IPS-NIHi7 (cell line): ENCODE results near the gene COLEC11.

Experiments used
- DNase-seq: peaks from one replicate; pipeline ENCODE4 v3.0.0; 2012; ENCODE audit warnings: mixed read lengths; ENCODE audit errors: extremely low spot score

The COLEC11 gene

DNA sequence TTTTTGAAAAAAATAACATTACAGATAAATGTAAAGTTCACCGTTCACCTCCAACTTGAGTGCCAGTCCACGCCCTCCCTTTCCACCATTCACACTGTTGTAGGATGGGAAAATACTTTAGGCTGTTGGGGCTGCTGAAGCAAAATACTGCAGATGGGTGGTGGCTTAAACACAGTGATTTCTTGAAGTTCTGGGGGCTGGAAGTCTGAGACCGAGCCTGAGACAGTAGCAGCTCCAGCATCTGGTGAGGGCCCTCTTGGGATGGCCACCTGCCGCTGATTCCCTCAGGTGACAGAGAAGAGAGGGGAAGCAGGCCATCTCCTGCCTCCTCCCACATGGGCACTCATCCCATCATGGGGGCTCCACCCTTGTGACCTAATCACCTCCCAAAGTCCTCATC is 80.8 kb downstream of the COLEC11 start:
- DNase-seq: no peak

DNA sequence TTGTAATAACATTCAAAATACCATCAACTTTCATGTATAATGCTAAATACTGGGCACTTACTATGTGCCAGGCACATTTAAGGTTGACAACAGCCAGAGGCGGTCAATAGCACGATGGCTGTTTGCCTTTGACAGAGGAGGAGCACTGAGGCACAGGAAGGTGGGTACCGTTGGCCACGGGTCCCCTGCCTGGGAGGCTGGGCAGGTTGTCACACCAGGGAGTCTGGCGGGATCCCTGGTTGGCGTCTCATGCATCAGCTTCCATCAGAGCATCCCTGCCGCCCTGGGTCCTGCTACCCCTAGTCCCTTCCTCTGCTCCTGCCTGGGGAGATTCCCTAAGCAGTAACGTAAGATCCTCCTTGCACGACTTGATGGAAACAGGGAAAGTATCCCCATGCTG is 82.5 kb downstream of the COLEC11 start:
- DNase-seq: no peak

DNA sequence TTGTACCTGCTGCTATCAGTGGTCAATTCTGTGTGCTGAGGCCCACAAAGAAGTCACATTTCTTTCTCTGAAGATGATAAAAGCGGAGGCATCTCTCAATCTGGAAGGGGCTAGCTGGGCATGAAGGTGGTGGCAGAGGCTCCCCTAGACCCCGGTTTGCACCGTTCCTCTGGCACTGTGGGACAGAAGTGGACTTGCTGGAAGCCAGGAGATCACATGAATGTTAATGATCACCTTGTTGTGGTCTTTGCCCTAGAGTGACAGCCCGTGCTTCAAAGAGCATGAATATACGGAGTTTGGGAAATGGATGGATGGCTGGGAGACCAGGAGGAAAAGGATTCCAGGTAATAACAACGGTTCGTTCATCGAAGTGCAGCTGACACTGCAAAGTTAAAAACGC is 83.3 kb downstream of the COLEC11 start:
- no peak for DNase-seq

DNA sequence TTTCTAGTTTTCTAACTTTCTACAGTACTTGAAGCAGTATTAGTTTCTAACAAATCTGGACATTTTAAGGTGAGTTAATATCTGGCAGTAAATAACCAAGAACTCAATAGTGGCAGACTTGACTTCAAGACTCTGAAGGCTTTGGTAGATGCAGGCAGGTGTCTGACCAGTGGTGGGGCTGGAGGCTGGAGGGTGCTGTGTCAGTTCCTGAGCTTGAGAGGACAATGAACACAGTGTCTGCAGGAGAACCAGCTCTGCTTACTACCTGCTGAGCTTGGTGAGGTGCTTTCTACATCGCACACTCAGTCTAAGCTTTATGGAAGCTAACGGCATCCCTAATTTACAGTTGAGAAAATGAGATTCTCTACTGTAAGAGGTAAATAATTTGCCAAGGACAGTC is 84.3 kb downstream of the COLEC11 start:
- no peak for DNase-seq

DNA sequence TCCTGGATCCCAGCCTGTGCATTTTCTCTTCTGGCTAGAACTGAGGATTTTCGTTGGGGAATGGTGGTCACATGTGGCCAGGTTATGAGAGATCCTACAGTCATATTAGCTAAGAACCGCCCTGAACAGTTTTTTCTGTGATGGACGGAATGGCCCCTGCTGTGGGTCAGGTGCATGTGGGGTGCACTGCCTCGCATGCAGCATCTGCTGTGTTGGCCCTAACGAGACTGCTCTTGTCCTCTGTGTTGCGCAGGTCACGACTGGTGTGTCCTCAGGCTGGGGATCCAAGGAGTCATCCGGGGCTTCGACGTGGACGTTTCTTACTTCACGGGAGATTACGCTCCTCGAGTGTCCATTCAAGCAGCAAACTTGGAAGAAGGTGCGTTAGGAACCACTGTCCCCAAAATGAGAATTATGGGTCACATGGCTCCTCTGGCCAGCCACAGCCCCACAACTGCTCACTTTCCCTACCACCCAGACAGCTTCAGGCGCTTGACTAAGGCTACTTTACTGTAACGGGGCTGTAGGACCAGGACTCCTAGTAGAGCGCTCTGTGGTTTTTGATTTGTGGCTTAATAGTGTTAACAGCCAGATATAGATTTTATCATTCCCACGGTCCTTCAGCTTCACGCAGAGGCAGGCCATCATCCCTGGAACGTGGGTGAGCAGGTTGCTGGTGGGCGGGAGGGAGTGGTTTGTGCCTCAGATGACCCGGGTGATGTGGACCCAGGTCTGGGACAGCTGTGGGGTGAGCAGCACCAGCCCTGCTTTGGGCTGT is 84.9 kb downstream of the COLEC11 start:
- no peak for DNase-seq

DNA sequence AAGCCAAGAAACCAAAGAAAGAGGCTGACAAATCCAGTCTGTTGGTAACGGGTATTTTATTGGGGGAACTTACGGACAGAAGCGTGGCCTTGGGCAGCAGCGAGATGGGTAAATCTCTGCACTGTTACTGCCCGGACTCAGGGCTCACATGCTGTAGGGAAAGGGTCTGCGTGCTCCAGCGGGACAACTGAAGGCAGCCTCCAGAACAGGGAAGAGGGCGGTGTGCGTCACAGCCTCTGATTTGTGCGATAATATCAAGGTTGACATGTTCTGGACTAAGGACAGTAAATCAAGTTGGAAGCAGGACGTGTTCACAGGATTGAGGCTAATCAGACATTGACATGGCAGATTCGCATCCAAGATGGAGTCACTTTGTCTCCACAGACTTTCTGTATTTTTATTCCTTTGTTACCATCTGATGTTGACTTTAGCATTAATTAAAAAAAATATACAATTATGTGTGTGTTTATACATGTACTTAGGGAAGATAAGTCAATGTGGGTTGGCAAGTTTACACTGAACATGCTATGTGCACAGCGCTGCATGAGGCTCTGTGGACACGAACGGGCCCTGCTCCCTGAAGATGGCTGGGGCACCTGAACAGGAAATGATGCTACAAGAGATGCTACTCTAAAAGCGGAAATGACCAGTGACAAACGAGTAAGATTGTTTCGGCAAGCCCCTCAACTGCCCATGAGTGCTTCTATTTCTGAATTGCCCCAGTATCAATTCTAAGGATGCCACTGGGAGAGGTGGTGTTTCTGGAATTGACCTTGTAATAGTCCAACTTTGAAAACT is 85.8 kb downstream of the COLEC11 start:
- DNase-seq: no peak

DNA sequence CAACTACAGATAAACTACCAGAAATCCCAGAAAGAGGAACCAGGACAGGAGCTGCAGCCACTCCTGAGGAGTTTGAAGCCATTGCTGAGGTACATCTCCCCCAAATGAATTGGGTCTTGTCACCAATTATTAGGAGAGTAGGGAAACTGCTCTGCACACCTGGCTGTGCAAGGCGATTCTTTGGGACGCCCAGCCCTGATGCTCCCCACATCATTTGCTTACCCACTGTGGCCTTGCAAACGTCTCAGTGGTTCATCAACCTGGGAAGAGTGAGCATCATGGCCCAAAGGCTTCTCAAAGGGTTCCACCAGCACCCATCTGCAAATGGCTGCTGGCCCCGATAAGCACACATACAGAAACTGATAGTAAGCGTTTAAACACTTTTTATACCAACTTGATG is 86.7 kb downstream of the COLEC11 start:
- no peak for DNase-seq

DNA sequence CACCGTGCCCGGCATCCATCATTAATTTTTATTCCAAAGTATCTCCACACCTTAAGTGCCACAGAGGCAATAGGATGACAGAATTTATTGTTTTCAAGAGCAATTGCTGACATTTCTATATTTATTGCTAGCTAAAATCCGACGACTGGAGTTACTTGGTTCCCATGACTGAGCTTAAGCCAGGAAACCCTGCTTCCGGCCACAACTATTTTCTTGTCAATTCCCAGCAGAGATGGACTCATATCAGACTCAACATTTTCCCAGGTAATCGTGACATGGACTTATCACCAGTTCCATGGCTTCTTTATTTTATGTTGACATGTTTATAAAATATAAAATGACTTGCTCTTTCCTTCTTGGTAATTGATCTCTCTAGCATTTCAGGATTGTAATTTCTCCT is 87.9 kb downstream of the COLEC11 start:
- no peak for DNase-seq

DNA sequence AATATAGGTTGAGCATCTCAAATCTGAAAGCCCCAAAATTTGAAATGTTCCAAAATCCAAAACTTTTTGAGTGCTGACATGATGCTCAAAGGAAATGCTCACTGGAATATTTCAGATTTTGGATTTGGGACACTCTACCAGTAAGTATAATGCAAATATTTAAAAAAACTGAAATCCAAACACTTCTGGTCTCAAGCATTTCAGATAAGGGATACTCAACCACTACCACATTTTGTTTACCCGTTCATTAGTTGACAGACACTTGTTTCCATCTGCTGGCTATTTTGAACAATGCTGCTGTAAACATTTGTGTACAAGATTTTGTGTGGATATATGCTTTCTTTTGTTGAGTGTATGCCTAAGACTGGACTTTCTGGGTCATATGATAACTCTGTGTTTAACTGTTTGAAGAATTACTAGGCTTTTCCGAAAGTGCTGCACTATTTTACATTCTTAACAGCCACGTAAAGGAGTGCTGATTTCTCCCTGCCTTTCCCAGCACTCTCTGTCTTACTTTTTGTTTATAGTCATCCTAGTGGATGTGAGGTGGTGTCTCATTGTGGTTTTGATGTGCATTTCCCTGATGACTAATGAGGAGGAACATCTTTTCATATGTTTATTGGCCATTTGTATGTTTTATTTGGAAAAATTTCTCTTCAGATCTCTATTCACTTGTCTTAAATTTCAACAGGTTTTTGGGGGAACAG is 89.0 kb downstream of the COLEC11 start:
- no peak for DNase-seq

DNA sequence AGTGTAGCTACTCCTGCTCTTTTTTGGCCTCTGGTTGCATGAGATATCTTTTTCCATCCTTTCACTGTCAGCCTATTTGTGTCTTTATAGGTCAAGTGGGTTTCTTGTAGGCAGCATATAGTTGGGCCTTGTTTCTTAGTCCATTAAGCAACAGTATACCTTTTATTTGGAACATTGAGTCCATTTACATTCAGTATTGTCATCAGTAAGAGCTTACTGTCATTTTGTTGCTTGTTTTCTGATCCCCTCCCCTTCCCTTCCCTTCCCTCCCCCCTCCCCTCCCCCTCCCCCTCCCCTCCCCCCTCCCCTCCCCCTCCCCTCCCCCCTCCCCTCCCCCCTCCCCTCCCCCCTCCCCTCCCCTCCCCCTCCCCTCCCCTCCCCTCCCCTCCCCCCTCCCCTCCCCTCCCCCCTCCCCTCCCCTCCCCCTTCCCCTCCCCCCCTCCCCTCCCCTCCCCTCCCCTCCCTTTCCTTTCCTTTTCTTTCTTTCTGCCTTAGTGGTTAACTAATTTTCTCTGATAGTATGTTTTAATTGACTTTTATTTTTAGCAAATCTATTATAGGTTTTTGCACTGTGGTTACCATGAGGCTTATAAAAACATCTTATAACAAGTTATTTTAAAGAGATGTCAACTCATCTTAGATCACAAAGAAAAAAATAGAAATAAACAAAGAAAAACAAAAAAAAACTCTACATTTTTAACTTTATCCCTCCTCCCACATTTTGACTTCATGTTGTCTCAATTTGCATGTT is 95.3 kb downstream of the COLEC11 start:
- DNase-seq: no peak

DNA sequence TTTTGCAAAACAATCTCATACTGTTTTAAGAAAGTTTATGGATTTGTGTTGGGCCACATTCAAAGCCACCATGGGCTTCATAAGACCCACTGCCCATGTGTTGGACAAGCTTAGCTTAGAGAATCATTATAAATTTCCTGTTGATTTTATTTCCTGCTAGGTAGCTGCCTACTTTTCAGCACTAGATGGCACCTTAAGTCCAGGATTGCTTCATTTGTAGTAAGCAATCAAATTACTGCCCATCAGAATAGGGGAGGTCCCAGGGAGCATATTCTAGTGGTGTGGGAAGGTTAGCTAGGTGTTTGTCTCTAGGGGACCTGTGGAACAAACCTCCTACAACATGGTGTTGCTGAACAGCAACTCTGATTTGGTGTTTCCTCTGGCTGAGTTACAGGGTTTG is 97.5 kb downstream of the COLEC11 start:
- peak; percentile 26 for DNase-seq
